Transverse colon (tissue), 4 donors: ENCODE measurements around the gene RABGAP1L.

ENCODE experiments used
- CTCF ChIP-seq, 5 experiments: fragments of 200-600 bp in 3 of 5; fragments of 450-650 bp in 2 of 5; sonication (generic) in 3 of 5; IDR thresholded peaks; 1 replicate in 2 of 5; 2 replicates in 3 of 5; pipeline ENCODE4 v1.5.1; 2016 to 2017; ENCODE audit warnings: antibody characterized with exemption in 5 of 5, inconsistent platforms in 3 of 5, mild to moderate bottlenecking in 2 of 5, moderate library complexity in 1 of 5
- POLR2AphosphoS5 ChIP-seq, 3 donors: sonication (generic); formaldehyde crosslinking; IDR thresholded peaks; one replicate each; pipeline ENCODE4 v1.6.1; 2016; ENCODE audit warnings: antibody characterized with exemption in 3 of 3

GRCh38 chr1:175015243-175015642 lies 855.9 kb downstream of the RABGAP1L start:
- TF ChIP-seq CTCF (IDR thresholded peaks at IDR 0.05) (no peak), POLR2AphosphoS5 (IDR thresholded peaks at IDR 0.05) (no peak)
